GM19193 (cell line): ENCODE results near the gene YEATS2.

Source experiments
- POLR2A ChIP-seq: IDR thresholded peaks from 4 replicates; pipeline ENCODE4 v1.6.1; 2011; ENCODE audit not compliant: insufficient read depth, insufficient read length; ENCODE audit errors: extremely low read depth

YEATS2 gene

DNA sequence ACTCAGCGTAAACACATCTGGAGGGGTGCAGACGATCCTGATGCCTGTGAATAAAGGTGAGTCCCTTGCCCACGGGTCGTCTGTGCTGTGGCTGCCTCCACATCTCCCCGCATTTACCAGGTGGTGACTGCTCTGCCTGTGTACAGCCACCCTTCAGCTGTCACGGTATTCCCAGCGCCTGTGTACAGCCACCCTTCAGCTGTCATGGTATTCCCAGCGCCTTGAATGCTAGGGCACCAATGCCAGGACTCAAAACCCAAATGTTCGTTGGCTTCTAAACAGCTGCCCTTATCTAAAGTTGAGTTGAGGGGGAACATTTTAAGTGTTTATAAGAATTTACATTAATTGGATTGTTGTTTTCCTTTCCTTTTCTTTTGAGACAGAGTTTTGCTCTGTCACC lies 100.4 kb downstream of the YEATS2 start:
- TF ChIP-seq POLR2A: no peak

DNA sequence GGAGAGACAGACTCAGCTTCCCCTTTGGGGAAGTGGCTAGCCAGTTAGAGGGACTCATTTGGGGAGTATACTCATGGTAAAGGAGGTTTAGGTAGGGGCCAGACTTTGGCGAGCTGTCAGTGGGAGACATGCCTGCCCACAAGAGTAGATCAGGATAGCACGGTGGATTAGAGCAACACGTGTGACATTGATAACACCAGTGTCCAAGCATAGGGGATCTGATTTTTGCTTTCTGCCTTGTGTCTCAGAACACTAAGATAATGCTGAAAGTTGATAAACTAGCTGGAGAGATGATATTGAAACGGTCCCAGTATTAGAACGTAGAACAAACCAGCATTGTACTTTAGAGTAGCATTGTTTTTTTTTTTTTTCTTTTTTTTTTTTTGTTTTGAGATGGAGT lies 101.9 kb downstream of the YEATS2 start:
- no peak for TF ChIP-seq POLR2A

DNA sequence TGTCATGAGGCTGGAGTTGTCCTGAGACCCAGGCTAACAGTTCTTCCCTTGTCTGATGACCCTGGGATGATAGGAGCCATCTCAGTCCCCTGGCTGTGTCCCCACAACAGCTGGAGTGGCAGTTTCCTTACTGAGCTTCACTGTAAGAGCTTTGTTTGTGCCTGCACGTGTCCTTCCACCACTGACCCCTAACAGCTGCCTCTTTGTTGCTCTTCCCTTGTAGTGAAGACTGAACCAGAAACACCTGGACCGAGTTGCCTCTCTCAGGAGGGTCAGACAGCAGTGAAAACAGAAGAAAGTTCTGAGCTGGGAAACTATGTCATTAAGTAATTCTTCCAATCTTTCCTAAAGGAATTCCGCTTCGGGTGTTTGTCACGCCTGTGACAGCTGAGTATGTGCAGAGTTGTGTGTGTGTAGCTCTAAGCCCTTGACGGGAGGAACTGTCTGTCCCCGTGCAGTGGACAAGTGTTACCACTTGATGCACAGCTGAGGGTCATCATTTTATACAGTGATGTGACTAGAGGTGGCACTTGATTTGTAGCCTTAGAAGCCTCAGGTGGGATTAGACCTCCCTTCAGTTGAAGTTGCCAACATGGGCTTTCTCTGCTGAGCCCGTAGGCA lies 102.8 kb downstream of the YEATS2 start:
- no peak for TF ChIP-seq POLR2A

DNA sequence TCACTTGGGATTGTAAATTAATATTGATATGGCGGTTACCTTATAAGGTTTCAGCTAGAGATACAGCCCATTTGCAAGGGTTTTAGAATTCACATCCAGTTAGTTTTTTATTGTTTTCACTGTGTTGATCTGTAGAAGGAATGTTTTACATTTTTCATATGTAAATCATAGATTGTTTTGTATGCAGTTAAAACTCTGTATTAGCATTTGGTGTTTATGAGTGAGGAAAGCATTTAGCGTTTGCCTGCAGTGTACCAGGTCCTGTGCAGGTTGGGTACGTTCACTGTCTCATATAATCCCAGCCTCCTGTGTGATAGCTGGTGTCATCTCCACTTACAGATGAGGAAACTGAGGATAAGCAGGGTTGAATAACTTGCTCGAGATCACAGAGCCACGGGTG lies 104.0 kb downstream of the YEATS2 start:
- no peak for TF ChIP-seq POLR2A

DNA sequence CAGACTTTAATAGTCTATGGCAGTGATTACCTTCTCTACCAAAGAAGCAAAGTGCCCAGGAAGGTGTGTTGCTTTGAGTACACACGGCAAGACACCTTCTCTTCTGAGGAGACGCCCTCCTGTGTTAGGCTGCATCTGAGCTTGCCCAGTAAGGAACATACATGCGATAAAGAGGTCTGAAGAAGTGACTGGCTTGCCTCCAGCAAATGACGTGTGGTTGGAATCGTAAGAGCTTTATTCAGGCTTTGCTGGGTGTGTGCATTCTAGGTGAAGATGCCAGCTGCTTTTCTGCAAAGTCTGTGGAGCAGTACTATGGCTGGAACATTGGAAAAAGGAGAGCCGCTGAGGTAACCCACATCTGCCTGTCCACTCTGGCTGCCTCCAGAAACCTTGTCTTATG lies 105.4 kb downstream of the YEATS2 start:
- no peak for TF ChIP-seq POLR2A

DNA sequence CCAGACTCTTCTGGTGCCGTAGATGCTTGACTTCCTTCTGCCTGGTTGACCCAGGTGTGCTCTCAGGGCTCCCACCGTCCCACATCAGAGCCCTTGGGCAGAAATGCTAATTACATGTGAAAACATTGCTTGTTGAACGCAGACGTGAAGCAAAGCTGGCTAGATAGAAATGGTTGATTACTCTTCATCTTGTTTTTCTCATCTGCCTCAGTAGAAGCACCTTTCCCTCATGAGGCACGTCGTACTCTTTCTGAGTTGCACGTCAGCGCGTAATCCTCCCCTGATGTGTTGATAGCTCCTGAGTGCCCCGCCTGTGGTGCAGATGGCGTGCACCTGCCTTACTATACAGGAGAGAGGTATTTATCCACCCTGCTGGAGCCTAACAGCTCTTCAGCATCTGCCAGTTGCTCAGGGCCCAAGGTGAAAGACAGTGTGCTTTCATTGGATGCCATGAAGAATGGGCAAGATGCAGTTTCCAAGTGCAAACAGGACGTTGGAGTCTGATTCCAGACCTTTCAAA lies 109.7 kb downstream of the YEATS2 start:
- TF ChIP-seq POLR2A: no peak

DNA sequence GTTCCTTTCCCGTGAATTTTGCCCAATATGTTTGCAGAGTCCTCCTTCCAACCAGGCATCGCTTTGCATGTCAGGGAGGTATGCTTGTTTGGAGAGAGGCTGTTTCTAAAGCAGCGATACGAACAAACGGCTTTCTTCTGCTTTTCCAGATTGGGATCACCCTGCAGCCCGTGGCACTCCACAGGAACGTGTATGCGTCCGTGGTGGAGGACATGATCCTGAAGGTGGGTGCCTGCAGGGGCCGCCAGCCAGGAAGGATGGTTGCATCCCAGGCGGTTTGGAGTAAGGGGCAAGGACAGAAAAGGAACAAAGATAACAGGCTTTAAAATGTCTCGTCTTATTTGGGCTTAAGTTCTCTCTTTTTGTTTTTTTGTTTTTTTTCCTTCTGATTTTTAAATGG lies 110.3 kb downstream of the YEATS2 start:
- no peak for TF ChIP-seq POLR2A

DNA sequence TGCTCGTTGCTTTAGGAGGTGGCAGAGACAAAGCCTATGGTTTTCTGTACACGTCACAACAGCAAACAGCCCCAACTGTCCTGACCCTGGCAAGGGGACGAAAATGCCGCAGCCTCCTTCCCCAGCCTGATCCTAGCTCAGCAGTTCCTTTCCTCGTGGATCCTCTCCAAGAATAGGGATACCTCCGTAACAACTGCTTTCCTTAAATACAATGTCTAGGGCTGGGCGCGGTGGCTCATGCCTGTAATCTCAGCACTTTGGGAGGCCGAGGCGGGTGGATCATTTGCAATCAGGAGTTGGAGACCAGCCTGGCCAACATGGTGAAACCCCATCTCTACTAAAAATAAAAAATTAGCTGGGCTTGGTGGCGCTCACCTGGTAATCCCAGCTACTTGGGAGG lies 110.8 kb downstream of the YEATS2 start:
- TF ChIP-seq POLR2A: no peak

DNA sequence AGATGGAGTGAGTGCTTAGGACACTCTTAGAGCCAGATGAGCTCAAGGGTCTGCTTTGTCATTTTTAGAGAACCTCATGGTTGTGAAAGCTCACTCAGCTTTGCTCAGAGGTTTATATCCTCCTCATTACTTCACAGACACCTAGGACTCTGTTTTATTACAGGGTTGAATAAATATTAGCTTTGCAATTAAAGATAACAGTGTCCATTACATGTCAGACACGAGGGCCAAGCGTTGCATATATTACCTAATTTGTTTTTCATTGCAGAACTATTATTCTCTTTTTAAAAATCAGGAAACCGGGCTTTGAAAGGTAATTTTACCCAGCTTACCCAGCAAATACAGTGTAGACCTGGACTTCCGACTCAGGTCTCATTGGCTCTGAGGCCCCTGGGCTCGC lies 111.7 kb downstream of the YEATS2 start:
- no peak for TF ChIP-seq POLR2A

DNA sequence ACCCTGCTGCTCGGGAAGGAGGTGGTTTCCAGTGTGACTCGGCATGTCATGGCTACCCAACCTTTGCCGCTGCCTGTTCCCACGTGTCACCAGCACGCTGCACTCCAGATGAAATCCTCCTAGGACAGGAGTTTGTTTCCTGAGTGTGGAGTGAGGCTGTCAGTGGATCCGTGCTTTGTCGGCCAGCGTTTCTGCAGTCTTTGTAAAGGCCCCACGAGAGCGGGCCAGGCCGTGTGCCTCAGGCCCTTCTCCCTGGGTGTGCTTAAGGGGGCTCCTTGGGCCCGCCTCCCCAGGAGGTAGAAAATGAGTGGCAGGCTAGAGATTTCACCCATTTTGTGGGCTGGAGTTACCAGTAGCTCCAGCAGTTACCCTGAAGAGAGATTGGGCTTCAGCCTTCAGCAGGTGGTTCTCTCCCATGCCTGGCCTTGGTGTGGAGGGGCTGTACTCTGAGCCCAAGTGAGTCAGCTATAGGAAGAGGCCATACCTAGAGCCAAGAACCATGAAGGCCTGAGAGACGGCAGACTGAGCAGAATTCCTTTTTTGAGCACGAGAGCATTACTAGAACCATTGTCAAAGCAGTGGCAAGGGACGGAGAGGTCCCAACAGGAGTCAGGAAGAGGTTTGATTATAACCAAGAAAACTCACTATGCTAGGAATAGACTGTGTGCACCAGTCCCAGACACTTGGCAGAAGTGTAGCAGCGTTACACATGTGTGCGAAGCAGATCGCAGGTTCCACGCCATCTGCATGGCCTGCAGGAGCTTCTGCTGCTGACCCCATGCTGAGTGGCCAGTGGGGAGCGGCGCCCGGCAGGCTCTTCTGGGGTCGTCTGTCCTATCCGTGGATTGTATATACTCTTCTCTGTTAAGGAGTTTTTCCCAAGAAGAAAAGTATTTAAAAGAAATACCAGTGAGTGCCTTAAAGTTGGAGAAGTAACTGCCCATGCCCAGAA lies 113.3 kb downstream of the YEATS2 start:
- no peak for TF ChIP-seq POLR2A

DNA sequence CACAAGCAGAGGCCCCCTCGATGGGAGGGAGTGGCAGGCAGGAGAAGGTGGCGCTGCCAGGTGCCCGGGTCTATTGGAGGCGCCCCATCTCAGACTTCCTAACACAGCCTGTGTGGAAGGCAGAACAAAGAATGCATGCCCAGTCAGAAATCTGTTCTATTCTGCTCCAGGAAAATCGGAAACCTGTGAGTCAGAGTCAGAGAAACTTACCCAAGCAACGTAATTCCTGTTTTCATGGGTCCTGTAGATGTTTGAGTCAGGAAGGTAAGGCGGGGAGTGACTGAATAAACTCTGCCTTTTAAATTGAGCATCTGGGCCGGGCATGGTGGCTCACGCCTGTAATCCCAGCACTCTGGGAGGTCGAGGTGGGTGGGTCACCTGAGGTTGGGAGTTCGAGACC lies 114.0 kb downstream of the YEATS2 start:
- TF ChIP-seq POLR2A: no peak

DNA sequence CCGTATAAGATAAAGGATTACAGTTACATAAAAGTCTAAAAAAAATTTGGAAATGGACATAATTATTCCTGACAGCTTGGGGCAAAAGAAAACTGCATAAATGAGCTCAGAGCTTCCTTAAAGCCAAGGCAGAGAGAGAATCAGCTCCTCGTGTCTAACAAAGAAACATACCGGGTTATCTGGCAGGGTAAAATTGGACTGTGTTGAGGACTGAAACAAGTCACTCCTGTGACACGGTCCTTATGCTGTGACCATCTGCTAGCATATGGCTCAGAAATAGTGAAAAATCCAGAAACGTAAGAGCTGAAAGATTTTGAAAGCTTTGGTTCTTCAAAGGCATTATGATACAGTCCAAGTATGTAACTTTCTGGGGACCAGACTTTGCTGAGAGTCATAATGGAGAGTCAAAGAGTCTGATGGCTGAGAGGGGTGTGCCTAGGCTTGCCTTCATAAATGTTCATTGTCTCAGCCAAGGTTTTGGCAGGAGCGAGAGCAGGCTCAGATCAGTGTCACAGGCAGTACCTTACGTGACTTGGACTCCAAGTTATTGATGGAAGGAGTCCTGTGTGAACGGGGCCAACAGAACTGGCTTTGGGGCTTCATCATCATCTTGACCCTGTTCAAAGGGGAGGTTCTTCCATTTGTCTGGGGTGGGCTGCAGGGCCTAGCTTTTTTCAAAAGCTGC lies 115.3 kb downstream of the YEATS2 start:
- TF ChIP-seq POLR2A: no peak

DNA sequence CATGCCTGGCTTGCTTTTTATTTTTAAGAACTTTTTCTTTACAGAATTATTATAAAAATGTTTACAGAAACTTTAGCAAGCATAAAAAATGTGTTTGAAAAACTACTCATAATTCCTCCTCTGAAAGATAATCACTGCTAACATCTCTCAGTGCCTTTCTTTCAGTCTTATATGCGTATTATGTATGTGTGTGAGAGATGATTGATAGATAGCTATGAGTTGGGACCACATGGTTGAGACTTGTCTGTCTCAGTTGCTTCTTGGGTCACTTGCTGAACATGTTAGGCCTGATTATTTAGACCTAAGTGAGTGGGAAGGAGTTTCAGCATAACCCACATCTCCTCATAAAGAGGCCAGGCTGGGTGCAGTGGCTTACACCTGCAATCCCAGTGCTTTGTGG lies 116.6 kb downstream of the YEATS2 start:
- no peak for TF ChIP-seq POLR2A

DNA sequence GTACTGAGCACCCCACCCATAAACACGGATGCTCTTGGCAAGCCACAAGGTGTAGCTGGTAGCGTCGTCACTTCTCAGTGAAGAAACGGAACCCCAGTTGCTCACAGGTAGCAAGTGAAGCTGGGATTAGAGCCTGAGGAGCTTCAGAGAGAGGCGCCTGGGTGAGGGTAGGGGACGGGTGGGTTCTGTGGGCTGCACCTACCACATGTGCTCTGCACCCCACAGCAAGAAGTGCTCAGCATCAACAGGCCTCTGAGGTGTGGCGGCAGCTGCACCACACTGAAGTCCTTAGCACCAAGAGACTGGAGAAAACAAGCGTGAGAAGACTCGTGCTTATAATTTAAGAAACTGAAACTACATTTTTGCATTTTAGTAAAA lies 118.0 kb downstream of the YEATS2 start:
- TF ChIP-seq POLR2A: no peak

DNA sequence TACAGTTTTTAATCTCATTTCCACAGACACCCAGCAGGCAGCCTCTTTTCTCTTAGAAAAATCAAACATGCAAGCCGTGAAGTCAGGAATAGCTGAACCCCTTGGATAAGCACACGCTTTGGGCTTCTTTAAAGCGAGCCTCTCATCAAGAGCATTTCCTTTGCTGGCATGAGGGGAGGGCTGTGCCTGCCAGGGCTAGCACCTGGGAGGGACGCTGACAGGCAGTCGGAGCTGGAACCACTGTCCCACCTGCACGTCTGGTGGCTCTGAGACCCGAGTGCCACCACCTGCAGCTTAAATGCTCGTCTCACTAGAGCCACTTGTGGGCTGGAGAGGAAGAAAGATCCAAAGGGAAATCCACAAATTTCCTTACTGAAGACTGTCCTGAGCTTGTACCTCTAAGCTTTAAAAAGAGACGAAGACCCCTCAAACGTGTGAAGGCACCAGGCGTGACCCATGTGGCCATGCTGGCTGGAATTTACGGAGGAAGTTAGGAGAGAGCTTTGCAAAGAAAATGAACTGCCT lies 118.4 kb downstream of the YEATS2 start:
- TF ChIP-seq POLR2A: no peak
